Stimulated activated CD8-positive, alpha-beta memory T cell treated with anti-CD3 and anti-CD28 coated beads, Interleukin-15, amount 100 ng/mL, for 24 hours (primary cell): ENCODE results near the gene CCR3.

Experiments used
- DNase-seq: peaks from one replicate; pipeline ENCODE4 v3.0.0-alpha.2; 2020; ENCODE audit warnings: low read depth

The CCR3 gene

DNA sequence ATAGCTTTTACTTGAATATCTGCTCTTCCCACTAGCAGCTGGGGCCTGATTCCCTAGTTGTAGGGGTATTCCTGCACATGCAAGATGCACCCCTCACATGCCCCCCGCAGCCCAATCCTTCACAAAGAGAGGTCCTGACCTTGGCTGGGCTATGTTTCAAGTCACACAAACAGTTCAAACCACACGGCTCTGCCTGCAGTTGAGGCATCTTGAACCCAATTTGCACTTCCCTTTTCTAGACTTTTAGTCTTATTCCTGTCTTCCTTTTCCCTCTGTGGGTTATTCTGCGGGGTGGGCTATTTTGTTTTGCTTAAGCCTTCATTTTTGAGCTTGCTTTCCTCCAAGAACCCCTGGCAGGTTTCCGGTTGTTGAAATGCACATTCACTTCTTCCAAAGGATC is 20.9 kb upstream of the CCR3 start:
- no peak for DNase-seq

DNA sequence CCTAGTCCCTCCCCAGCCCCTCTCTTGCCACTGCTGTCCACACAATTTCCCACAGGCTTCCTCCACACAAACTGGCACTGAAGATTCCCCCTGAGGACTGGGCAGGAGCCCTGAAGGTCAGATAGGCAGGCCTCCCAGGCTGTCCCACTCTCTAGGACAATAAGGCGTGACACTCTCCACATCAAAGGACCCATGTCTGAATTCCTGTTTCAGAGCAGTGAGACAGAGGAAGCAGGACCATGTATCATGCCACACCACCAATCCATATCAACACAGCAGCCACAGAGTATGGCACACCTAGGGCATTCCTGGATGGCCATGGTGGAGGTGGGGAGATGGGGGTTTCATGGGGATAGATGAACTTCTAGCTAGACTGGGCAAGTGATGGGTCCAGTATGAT is 20.3 kb upstream of the CCR3 start:
- DNase-seq = no peak

DNA sequence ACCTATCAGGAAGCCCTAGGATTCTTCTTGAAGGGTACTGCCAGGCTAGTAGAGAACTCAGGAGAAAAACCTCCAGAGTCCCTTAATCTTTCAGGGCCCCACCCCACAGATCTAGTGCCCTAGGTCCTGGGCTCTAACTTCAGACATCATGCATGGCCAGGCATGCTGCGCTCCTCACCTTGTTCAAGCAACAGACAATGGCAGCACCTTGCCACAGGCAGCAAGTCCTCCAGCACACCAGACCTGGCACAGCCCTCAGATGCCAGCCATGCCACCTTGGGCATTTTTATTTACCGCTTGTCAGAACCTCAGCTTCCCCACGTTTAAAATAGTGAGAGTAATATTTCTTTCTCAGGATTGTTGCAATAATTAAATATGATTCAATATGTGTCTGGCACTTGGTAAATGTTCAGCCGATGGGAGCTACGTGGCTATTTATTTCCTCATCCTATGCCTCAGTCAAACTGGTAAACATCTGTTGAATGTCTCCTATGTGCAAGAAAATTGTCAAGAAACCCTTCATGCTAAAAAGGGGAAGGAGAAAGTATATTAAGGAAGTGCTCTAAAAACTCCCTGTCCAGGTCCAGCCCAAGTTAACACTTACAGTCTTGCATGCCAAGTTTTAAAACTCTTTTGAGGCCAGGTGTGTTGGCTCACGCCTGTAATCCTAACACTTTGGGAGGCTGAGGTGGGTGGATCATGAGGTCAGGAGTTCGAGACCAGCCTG is 19.7 kb upstream of the CCR3 start:
- DNase-seq = no peak

DNA sequence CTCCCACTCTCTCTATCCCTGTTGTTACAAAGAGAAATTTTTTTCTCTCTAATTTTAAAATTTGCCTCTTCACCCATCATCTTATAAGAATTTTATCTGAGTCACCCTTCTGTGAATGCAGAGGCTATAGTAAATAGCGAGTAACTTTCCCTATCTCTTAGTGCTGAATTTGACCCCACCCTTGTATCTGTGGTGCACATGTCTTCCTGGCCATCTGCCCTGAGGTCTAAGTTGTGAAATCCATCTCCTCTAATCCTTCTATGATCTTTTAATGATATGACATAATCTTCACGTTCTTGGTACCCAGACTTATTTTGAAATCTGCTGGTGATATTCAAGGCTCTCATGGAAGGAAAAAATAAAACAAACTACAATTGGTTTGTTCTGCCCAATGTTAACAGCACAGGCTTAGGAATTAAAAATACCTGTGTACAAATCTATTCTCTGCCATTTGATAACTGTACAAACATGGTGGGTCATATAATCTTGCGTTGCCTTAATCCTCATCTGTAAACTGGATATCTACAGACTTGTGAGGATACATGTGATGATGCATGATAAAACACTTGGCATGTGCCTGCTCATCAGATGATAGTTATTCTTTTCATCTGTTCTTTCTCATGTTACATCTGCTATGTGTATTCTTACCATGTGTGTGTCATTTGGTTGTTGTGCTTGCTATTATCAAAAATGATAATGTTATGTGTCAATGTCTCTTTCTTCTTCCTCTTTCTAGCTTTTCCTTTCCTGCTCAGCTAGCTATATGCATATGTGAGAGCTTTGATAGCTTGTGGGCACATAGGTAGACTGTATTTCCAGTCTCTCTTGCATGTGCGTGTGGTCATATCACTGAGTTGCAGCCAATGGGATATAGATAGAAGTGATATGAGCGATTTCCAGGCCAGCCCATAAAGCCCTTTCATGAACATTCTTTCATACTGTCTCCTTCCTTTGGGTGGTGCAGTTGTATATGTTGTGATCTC is 13.7 kb upstream of the CCR3 start:
- DNase-seq = no peak

GRCh38 chr3:46231323-46231722 is 10.9 kb upstream of the CCR3 start:
- no peak for DNase-seq

GRCh38 chr3:46233194-46233593 is 9.1 kb upstream of the CCR3 start:
- no peak for DNase-seq

- DNase-seq = no peak
These were observed 6.8 kb upstream of the CCR3 start for GRCh38 chr3:46235425-46235824.

DNA sequence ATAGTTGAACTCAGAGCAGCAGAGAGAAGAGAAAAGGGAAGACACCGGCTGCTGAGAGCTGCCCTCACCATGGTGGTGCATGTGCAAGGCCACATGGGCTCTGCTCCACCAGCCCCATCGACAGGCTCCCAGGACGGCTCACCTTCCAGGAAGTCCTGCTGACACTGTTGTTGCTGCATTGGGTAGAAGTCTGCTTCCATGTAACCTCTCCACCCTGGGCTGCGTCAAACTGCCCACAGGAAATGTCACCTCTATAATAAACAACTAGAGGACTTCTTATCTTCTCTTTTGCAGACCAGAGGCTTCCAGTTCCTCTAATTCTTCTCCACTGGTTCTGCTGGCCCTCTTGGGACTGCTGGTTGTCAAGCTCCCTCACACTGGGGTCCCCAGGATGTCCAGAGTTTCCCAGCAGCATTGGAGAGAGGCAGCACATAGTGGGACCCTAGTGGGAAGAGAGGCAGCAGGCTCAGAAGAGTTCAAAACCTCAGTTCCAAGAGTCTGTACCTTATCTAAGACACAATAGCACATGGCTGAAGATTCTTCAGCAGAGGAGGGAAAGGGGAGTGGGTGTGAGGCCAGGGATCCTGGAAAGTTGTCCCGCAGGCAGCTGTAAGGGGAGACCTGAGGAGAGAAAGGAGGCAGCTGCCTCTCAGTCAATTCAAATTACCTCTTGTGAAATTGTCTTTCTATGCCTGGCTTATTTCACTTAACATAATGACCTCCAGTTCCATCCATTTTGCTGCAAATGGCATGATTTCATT is 5.8 kb upstream of the CCR3 start:
- no peak for DNase-seq

- no peak for DNase-seq
These were observed 3.9 kb upstream of the CCR3 start for GRCh38 chr3:46238386-46238785.

GRCh38 chr3:46239301-46239938 is 2.8 kb upstream of the CCR3 start:
- DNase-seq = no peak

- no peak for DNase-seq
These were observed 2.3 kb upstream of the CCR3 start for GRCh38 chr3:46239952-46240351.

DNA sequence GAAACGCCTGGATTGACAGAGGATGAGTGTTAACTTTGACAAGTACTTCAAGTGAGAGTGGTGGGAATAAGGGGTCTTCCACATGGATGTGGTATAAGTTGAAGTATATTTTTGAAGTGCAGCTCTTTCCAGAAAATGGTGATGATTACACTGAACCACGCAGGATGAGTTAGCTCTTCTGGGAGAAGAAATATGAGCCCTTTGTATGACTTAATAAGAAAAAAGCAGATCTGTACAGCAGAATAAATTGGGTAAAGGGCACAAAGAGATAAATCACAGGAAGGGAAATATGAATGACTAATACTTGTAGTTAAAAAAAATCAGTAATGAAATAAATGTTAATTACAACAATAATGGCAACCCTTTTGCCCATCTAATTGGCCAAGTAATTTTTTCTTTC is 1.3 kb downstream of the CCR3 start:
- DNase-seq = no peak

DNA sequence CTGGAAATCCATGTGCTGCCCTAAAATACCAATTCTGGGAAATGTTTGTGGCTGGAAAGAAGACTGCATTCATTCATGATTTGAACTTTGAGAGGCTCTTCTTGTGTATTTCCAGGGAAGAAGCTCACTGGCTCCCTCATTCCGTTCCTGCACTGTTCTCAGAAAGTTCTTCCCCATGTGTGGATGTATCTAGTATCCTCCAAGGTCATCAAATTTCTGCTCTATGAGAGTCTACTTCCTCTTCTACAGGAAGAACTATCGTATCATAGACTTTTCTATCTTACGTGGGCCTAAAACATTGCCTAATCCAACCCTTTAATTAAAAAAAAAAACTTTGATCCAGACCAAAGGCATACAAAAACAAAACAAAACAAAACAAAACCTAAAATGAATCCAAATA is 2.9 kb downstream of the CCR3 start:
- DNase-seq = no peak

- DNase-seq = no peak
These were observed 10.7 kb downstream of the CCR3 start for GRCh38 chr3:46252980-46253379.

DNA sequence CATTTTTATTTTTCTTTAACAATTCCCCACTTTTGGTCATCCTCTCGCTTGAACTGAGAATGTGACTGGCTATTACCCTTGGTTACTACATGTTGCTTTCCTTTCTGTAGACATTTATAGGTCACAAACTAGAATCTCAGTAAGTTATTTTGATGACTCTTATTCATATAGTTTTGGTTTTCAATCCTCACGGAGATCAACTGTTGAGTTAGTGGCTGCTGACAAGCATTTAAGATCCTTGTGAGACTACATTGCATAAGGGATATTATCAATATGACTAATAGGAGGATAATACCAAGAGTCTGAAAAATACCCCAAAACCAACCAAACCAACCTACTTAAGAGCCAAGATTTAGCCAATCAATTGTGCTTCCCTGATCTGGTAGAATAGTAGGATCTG is 16.3 kb downstream of the CCR3 start:
- DNase-seq = no peak

DNA sequence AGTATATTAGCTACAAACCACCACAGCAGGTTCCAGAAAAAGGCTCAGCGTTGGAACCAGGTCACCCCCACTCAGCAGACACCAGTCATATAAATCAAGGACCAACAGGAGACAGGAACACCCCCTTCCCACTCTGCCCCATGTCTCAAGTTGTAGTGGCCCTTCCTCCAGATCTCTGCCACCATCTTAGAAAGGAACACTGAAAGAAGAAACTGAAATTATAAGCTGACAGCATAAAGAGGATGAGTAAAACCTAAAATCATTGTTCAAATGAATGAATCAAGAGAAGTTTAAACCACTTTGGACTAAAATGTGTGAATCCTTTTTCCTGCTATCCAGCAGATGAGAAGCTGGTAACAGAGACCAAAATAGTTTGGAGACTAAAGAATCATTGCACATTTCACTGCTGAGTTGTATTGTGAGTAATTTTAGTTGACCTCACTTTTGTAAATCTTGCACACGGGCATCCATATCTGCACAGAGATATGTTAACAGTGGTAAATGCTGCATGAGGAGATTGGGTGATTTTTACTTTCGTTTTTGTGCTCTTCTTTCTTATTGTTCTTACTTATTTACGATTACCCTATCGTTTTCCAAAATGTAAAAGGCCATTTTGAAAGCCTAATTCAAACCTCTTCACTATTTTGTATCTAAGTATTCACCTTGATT is 19.8 kb downstream of the CCR3 start:
- no peak for DNase-seq

DNA sequence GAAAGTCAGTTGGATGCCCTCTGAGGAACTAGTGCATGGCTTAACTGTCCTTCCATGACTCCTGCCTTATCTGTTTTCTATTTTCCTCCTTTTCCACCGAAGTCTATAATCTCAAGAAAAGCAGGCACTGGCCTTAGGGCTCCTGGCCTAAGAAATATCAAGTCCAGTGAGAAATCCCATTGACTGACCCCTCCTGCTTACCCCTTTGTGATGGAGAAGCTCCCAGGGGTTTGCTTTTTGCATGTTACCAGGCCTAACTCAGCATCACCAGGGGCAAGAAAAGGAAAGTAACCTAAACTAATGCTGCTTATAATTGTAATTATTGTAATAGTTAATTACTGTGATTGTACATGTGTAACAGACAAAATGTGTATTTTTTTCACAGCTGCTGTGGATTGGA is 21.7 kb downstream of the CCR3 start:
- no peak for DNase-seq

DNA sequence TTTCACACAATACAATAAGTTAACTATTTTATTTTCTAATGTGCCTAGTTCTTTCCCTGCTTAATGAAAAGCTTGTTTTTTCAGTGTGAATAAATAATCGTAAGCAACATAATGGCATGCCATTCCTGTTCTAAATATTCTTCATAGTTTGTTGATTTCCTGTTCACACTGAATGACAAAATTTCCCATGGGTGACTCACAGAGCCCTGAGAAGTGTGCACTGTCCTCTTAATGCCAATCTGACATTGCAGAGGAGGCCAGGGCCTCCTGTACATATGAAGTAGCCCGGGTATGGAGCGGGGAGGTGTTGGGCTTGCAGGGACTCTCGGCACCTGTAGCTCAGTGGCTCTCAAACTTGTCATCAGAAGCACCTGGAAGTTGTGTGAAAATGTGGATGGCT is 24.3 kb downstream of the CCR3 start:
- DNase-seq = no peak

DNA sequence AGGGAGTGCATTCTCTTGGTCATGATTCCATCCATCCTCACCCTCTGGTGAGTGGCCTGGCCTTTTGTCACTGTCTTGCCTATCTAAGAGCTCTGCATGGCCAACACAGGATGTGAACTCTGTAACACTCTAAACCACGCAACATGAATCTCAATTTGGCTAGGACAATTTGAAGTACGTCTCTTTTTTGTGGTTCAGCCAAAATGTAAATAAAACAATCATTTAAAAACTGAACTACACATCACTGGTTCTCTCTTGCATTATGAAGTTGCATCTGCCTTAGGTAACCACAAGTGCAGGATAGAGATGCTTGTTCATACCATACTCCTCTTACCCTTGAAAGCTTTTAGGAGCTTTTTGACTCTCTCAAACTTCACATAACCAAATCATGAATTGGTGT is 27.3 kb downstream of the CCR3 start:
- no peak for DNase-seq

- DNase-seq = no peak
These were observed 28.2 kb downstream of the CCR3 start for GRCh38 chr3:46270474-46270873.

GRCh38 chr3:46271209-46271745 is 29.0 kb downstream of the CCR3 start:
- DNase-seq = no peak
